ENCODE data around the gene EFHD2. TPM values are rescaled to one million over a fixed set of nuclear protein-coding genes. Genes with fewer than 3 reads are reported as not detected.
"Not testable (repeated sequence)": the region's sequence is repeated elsewhere in the genome, so short reads cannot be mapped to it uniquely, and the experiment has no call there.

Gene EFHD2
- total RNA-seq, 3 donors from 2014 or later (not counting 1 experiment from before 2014, with no cell fraction given), result 804 to 952 (median 855) TPM

GRCh38 chr1:15386164-15386749, 23.4 kb upstream of the EFHD2 start:
- H3K27me3 ChIP-seq (ENCODE audit: control insufficient read depth, insufficient read depth, low read length), result no peaks in the 10 kb centered on the region
- no peaks in the 10 kb centered on the region for H3K36me3 Mint-ChIP-seq
- peak overlapping the region; percentile 87 to 88 for H3K27ac Mint-ChIP-seq
- H3K9me3 ChIP-seq (ENCODE audit: control insufficient read depth, insufficient read depth, low read length), result no peaks in the 10 kb centered on the region
- intact Hi-C loops (cut with micrococcal nuclease), result loop anchor here (2.0 kb wide), 1 partner anchor 19 kb away; no protein-coding TSS in a partner anchor
- TF ChIP-seq, protein P1, sequence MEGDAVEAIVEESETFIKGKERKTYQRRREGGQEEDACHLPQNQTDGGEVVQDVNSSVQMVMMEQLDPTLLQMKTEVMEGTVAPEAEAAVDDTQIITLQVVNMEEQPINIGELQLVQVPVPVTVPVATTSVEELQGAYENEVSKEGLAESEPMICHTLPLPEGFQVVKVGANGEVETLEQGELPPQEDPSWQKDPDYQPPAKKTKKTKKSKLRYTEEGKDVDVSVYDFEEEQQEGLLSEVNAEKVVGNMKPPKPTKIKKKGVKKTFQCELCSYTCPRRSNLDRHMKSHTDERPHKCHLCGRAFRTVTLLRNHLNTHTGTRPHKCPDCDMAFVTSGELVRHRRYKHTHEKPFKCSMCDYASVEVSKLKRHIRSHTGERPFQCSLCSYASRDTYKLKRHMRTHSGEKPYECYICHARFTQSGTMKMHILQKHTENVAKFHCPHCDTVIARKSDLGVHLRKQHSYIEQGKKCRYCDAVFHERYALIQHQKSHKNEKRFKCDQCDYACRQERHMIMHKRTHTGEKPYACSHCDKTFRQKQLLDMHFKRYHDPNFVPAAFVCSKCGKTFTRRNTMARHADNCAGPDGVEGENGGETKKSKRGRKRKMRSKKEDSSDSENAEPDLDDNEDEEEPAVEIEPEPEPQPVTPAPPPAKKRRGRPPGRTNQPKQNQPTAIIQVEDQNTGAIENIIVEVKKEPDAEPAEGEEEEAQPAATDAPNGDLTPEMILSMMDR (IDR thresholded peaks at IDR 0.05), result no peak
- no peaks in the 10 kb centered on the region for H3K9me3 Mint-ChIP-seq
- WGBS (ENCODE audit: insufficient coverage), result 12% methylated on average over 17 of the region's 17 CpGs
- DNase-seq, result peak; percentile 37 to 59
- no peaks in the 10 kb centered on the region for H3K36me3 ChIP-seq (ENCODE audit: control insufficient read depth, insufficient read depth, low read length)
- H3K4me1 ChIP-seq (ENCODE audit: control insufficient read depth, insufficient read depth, low read length), result peaks cover 38% of the 10 kb centered on the region
- no peak overlapping the region for H3K4me3 ChIP-seq (ENCODE audit: low read length)
- peaks cover 34 to 49% of the 10 kb centered on the region in 2 donors for H3K4me1 Mint-ChIP-seq
- H3K4me3 Mint-ChIP-seq, result peak overlapping the region; percentile 93
- no peaks in the 10 kb centered on the region for H3K27me3 Mint-ChIP-seq (ENCODE audit: low read depth in 2 of 2)
- H3K27ac ChIP-seq (ENCODE audit: low read length), result peak overlapping the region; percentile 38
- peak; percentile 81 to 85 (median 84) for ATAC-seq

GRCh38 chr1:15388201-15388880, 21.3 kb upstream of the EFHD2 start:
- DNase-seq, result no peak

GRCh38 chr1:15389828-15390227, 19.9 kb upstream of the EFHD2 start:
- intact Hi-C loops (cut with micrococcal nuclease); H3K36me3 ChIP-seq (ENCODE audit: control insufficient read depth, insufficient read depth, low read length); ATAC-seq; H3K4me3 ChIP-seq (ENCODE audit: low read length); H3K9me3 Mint-ChIP-seq; H3K4me3 Mint-ChIP-seq; DNase-seq; H3K27ac ChIP-seq (ENCODE audit: low read length); H3K36me3 Mint-ChIP-seq; H3K9me3 ChIP-seq (ENCODE audit: control insufficient read depth, insufficient read depth, low read length); H3K27me3 Mint-ChIP-seq (ENCODE audit: low read depth in 2 of 2); H3K27ac Mint-ChIP-seq; H3K27me3 ChIP-seq (ENCODE audit: control insufficient read depth, insufficient read depth, low read length): not testable (repeated sequence)
- H3K4me1 Mint-ChIP-seq, result peaks cover 22 to 26% of the 10 kb centered on the region in 2 donors
- peaks cover 26% of the 10 kb centered on the region for H3K4me1 ChIP-seq (ENCODE audit: control insufficient read depth, insufficient read depth, low read length)
- 88% methylated on average over 8 of the region's 8 CpGs for WGBS (ENCODE audit: insufficient coverage)

More at GRCh38 chr1:15388201-15388880, 21.3 kb upstream of the EFHD2 start:
- no peaks in the 10 kb centered on the region for H3K9me3 ChIP-seq (ENCODE audit: control insufficient read depth, insufficient read depth, low read length)
- intact Hi-C loops (cut with micrococcal nuclease), result no loop called here
- Mint-ChIP-seq H3K36me3 (no peaks in the 10 kb centered on the region), H3K27me3 (ENCODE audit: low read depth in 2 of 2) (no peaks in the 10 kb centered on the region), H3K27ac (no peak overlapping the region), H3K4me1 (peaks cover 34 to 41% of the 10 kb centered on the region in 2 donors), H3K9me3 (no peaks in the 10 kb centered on the region), H3K4me3 (no peak overlapping the region)
- 93% methylated on average over 14 of the region's 15 CpGs for WGBS (ENCODE audit: insufficient coverage)
- no peaks in the 10 kb centered on the region for H3K36me3 ChIP-seq (ENCODE audit: control insufficient read depth, insufficient read depth, low read length)
- peaks cover 38% of the 10 kb centered on the region for H3K4me1 ChIP-seq (ENCODE audit: control insufficient read depth, insufficient read depth, low read length)
- no peak for ATAC-seq
- TF ChIP-seq, protein P1 (IDR thresholded peaks at IDR 0.05), result no peak
- no peak overlapping the region for H3K4me3 ChIP-seq (ENCODE audit: low read length)
- H3K27me3 ChIP-seq (ENCODE audit: control insufficient read depth, insufficient read depth, low read length), result no peaks in the 10 kb centered on the region
- H3K27ac ChIP-seq (ENCODE audit: low read length), result no peak overlapping the region

DNA sequence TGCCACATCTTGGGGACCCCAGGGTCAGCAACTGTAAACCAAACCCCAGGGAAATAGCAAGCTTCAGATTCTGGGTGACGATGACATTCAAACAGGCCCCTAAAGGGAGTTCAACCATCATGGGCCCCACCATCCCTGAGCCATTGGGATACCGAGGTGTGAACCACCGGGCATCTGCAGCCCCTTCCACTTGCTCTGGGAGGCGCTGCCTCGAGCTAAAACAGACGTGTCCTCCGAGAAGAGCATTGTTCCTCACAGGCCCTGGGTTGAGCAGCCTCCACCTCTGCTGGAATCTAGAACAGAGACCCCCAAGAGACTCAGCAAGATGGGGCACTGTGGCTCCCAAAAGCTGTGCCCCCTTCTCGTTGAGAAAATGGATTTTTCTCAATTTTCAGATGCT, 19.0 kb upstream of the EFHD2 start:
- Mint-ChIP-seq H3K27ac (no peak overlapping the region), H3K27me3 (ENCODE audit: low read depth in 2 of 2) (no peaks in the 10 kb centered on the region), H3K4me3 (no peak overlapping the region), H3K36me3 (no peaks in the 10 kb centered on the region), H3K9me3 (no peaks in the 10 kb centered on the region), H3K4me1 (peaks cover 13 to 18% of the 10 kb centered on the region in 2 donors)
- Histone ChIP-seq H3K9me3 (ENCODE audit: control insufficient read depth, insufficient read depth, low read length) (no peaks in the 10 kb centered on the region), H3K27ac (ENCODE audit: low read length) (no peak overlapping the region), H3K36me3 (ENCODE audit: control insufficient read depth, insufficient read depth, low read length) (no peaks in the 10 kb centered on the region), H3K27me3 (ENCODE audit: control insufficient read depth, insufficient read depth, low read length) (no peaks in the 10 kb centered on the region), H3K4me1 (ENCODE audit: control insufficient read depth, insufficient read depth, low read length) (peaks cover 17% of the 10 kb centered on the region), H3K4me3 (ENCODE audit: low read length) (no peak overlapping the region)
- no peak for DNase-seq
- WGBS (ENCODE audit: insufficient coverage), result 91% methylated on average over 8 of the region's 8 CpGs
- ATAC-seq, result no peak
- intact Hi-C loops (cut with micrococcal nuclease), result no loop called here
- TF ChIP-seq, protein P1 (IDR thresholded peaks at IDR 0.05), result no peak
